Esophagus muscularis mucosa (tissue), 4 donors: Measurements from ENCODE around the gene AFAP1. TPM values are rescaled to one million over a fixed set of nuclear protein-coding genes. Genes with fewer than 3 reads are reported as not detected.

Experiments
- DNase-seq: peaks from one replicate; pipeline ENCODE4 v3.0.0-alpha.2; 2017; ENCODE audit errors: extremely low spot score
- H3K27ac ChIP-seq, 4 donors: fragments of 200-600 bp; sonication (generic); replicated peaks in 1 of 4; 1 replicate in 3 of 4; 2 replicates in 1 of 4; pipeline ENCODE4 v1.5.1; 2016 to 2019; ENCODE audit warnings: mild to moderate bottlenecking in 1 of 4
- H3K27me3 ChIP-seq, 4 donors: fragments of 200-600 bp; sonication (generic); one replicate each; pipeline versions ENCODE4 v1.5.1 to v1.6.0; 2016 to 2019
- H3K36me3 ChIP-seq, 4 donors: fragments of 200-600 bp; sonication (generic); one replicate each; pipeline ENCODE4 v1.5.1; 2016 to 2019
- H3K4me1 ChIP-seq, 4 donors: fragments of 200-600 bp; sonication (generic); one replicate each; pipeline ENCODE4 v1.5.1; 2016 to 2019
- H3K4me3 ChIP-seq, 4 donors: fragments of 200-600 bp; sonication (generic); 1 replicate in 2 of 4; 2 replicates in 2 of 4; pipeline ENCODE4 v1.5.1; 2016 to 2019; ENCODE audit warnings: mild to moderate bottlenecking in 4 of 4, moderate library complexity in 1 of 4
- H3K9me3 ChIP-seq, 4 donors: fragments of 200-600 bp; sonication (generic); 1 replicate in 3 of 4; 2 replicates in 1 of 4; pipeline ENCODE4 v1.5.1; 2016 to 2019
- EP300 ChIP-seq: sonication (generic); formaldehyde crosslinking; IDR thresholded peaks from one replicate; pipeline ENCODE4 v1.6.1; 2017; ENCODE audit warnings: antibody characterized with exemption
- POLR2A ChIP-seq: fragments of 450-650 bp; IDR thresholded peaks from one replicate; pipeline ENCODE4 v1.6.1; 2017; ENCODE audit warnings: antibody characterized with exemption, moderate library complexity, mild to moderate bottlenecking, low read depth
- POLR2AphosphoS5 ChIP-seq, 2 donors: sonication (generic); formaldehyde crosslinking; IDR thresholded peaks; one replicate each; pipeline ENCODE4 v1.6.1; 2017; ENCODE audit warnings: antibody characterized with exemption in 2 of 2
- WGBS: methylation state at CpG from one replicate; pipeline ENCODE4 v1.1.5; 2018; 5-methylcytosine and 5-hydroxymethylcytosine counted together
- intact Hi-C: fragments of 100-400 bp; cut with DNase I; formaldehyde crosslinking; loops from one replicate; pipeline ENCODE4 v1.15.1; 2023
- total RNA-seq, 4 donors: library from RNA; depleted of rRNA; stranded (reverse); fragments of >200 nt; gene quantifications; one replicate each; pipeline versions ENCODE4 v1.1.0 to v1.2.1, GENCODE V29; 2016
- TF ChIP-seq, protein P1 (sequence below), 3 experiments: fragments of 200-600 bp in 2 of 3; fragments of 450-650 bp in 1 of 3; sonication (generic) in 2 of 3; IDR thresholded peaks; one replicate each; pipeline ENCODE4 v1.5.1; 2017 to 2019; ENCODE audit warnings: antibody characterized with exemption in 3 of 3, mild to moderate bottlenecking in 2 of 3, moderate library complexity in 1 of 3

The AFAP1 gene
- total RNA-seq, 4 donors from 2014 or later: 37.8 to 71.3 (median 50.9) TPM

DNA sequence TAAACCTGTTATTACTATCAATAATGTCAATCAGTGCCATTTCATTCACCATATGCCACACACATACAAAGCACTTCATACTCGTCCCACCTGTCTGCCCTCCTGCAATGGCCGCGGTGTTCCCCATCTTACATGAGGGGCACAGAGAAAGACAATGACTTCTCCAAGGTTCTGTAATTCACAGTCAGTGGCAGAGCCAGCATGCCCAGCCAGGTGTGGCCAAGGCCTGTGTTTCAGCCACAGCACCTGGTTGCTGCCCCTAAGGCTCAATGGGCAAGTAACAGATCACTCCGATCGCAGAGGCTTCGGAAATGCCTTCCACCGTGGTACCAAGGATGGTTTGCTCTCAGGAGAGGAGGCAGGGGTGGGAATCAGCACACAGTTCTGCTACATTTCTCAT lies 10.9 kb downstream of the AFAP1 start:
- Histone ChIP-seq H3K4me3 (no peak overlapping the region), H3K9me3 (no peaks in the 10 kb centered on the region), H3K27ac (peak overlapping the region in 3 of 4 donors; percentile 48 to 59 (median 53)), H3K36me3 (no peaks in the 10 kb centered on the region), H3K4me1 (peaks cover 10 to 80% (median 57%) of the 10 kb centered on the region in 4 donors), H3K27me3 (no peaks in the 10 kb centered on the region)
- intact Hi-C loops: loop anchor here (2.0 kb wide), 1 partner anchor 124 kb away; no protein-coding TSS in a partner anchor
- 93% methylated on average over 7 of the region's 7 CpGs for WGBS
- TF ChIP-seq POLR2AphosphoS5 (IDR thresholded peaks at IDR 0.05): no peak
- TF ChIP-seq POLR2A: no peak
- no peak for TF ChIP-seq EP300
- TF ChIP-seq, protein P1, sequence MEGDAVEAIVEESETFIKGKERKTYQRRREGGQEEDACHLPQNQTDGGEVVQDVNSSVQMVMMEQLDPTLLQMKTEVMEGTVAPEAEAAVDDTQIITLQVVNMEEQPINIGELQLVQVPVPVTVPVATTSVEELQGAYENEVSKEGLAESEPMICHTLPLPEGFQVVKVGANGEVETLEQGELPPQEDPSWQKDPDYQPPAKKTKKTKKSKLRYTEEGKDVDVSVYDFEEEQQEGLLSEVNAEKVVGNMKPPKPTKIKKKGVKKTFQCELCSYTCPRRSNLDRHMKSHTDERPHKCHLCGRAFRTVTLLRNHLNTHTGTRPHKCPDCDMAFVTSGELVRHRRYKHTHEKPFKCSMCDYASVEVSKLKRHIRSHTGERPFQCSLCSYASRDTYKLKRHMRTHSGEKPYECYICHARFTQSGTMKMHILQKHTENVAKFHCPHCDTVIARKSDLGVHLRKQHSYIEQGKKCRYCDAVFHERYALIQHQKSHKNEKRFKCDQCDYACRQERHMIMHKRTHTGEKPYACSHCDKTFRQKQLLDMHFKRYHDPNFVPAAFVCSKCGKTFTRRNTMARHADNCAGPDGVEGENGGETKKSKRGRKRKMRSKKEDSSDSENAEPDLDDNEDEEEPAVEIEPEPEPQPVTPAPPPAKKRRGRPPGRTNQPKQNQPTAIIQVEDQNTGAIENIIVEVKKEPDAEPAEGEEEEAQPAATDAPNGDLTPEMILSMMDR (IDR thresholded peaks at IDR 0.05): no peak
- no peak for DNase-seq

DNA sequence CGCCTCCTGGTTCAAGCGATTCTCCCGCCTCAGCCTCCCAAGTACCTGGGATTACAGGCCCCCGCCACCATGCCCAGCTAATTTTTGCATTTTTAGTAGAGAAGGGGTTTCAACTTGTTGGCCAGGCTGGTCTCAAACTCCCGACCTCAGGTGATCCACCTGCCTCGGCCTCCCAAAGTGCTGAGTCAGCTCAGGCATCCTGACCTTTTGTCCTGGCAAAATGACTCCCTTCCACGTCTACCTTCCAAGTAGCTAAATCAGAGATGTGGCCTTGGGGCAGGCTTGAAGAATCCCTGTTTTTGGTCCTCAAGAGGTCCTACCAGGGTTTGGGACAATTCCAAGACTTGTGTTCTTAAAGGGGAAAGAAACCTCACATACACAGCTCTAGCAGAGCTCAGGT lies 12.8 kb downstream of the AFAP1 start:
- TF ChIP-seq POLR2AphosphoS5 (IDR thresholded peaks at IDR 0.05) (no peak), POLR2A (no peak), EP300 (no peak)
- TF ChIP-seq, protein P1 (IDR thresholded peaks at IDR 0.05): no peak
- intact Hi-C loops: no loop called here
- 94% methylated on average over 7 of the region's 7 CpGs for WGBS
- Histone ChIP-seq H3K4me3 (no peak overlapping the region), H3K27me3 (no peaks in the 10 kb centered on the region), H3K4me1 (peaks cover 10 to 84% (median 62%) of the 10 kb centered on the region in 4 donors), H3K36me3 (no peaks in the 10 kb centered on the region), H3K9me3 (no peaks in the 10 kb centered on the region), H3K27ac (no peak overlapping the region)
- no peak for DNase-seq

GRCh38 chr4:7924570-7924969 lies 15.1 kb downstream of the AFAP1 start:
- no peaks in the 10 kb centered on the region for H3K27me3 ChIP-seq
- TF ChIP-seq EP300 (no peak), POLR2A (no peak), POLR2AphosphoS5 (IDR thresholded peaks at IDR 0.05) (no peak)
- TF ChIP-seq, protein P1 (IDR thresholded peaks at IDR 0.05): no peak
- peak overlapping the region; percentile 46 to 68 (median 52) for H3K27ac ChIP-seq
- H3K4me1 ChIP-seq: peaks cover 4 to 77% (median 55%) of the 10 kb centered on the region in 4 donors
- H3K9me3 ChIP-seq: no peaks in the 10 kb centered on the region
- no peak for DNase-seq
- WGBS: 53% methylated on average over 4 of the region's 4 CpGs
- intact Hi-C loops: no loop called here
- H3K36me3 ChIP-seq: no peaks in the 10 kb centered on the region
- H3K4me3 ChIP-seq: no peak overlapping the region

DNA sequence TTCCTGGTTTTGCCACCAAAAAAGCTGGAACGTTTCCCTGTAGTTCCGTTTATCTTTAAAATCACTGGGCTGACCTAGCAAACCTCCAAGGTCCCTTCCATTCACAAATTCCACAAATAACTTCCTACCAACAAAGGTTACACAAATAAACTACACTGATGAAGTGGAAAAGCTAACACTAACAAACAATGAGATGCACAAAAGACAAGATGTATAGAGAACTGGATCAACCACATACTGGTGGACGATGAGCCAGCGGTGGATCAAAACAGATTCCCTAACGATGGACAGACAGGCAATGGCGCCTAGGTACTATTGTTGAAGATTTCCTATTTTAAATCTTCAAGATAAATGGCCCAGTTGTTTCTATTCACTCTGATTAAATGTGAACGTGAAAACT lies 15.5 kb downstream of the AFAP1 start:
- no peak for DNase-seq
- Histone ChIP-seq H3K9me3 (no peaks in the 10 kb centered on the region), H3K4me1 (peaks cover 0 to 77% (median 53%) of the 10 kb centered on the region in 4 donors), H3K27me3 (no peaks in the 10 kb centered on the region), H3K36me3 (no peaks in the 10 kb centered on the region), H3K4me3 (no peak overlapping the region), H3K27ac (peak overlapping the region; percentile 46 to 68 (median 52))
- intact Hi-C loops: no loop called here
- 31% methylated on average over 7 of the region's 7 CpGs for WGBS
- TF ChIP-seq POLR2AphosphoS5 (IDR thresholded peaks at IDR 0.05) (no peak), POLR2A (no peak), EP300 (no peak)
- TF ChIP-seq, protein P1 (IDR thresholded peaks at IDR 0.05): no peak

- WGBS: 72% methylated on average over 7 of the region's 7 CpGs
- no peaks in the 10 kb centered on the region for H3K36me3 ChIP-seq
- H3K4me3 ChIP-seq: no peak overlapping the region
- peaks cover 0 to 76% (median 58%) of the 10 kb centered on the region in 4 donors for H3K4me1 ChIP-seq
- DNase-seq: peak; percentile 91
- no peaks in the 10 kb centered on the region for H3K9me3 ChIP-seq
- intact Hi-C loops: no loop called here
- H3K27me3 ChIP-seq: no peaks in the 10 kb centered on the region
- no peak for TF ChIP-seq POLR2AphosphoS5 (IDR thresholded peaks at IDR 0.05)
- TF ChIP-seq, protein P1 (IDR thresholded peaks at IDR 0.05): no peak
- no peak for TF ChIP-seq POLR2A
- no peak for TF ChIP-seq EP300
- peak overlapping the region in 3 of 4 donors; percentile 20 to 68 (median 55) for H3K27ac ChIP-seq
Measured at GRCh38 chr4:7922466-7922865, 17.2 kb downstream of the AFAP1 start.
